SU-DHL-6 (cell line): ENCODE measurements around the gene WNT3A.

Source experiments
- EZH2phosphoT487 ChIP-seq: fragments of 200-600 bp; sonication (generic), shearing (Covaris generic); conservative IDR thresholded peaks from 2 replicates; pipeline ENCODE4 v1.6.1; 2018; ENCODE audit warnings: mild to moderate bottlenecking, antibody characterized with exemption, low read length, moderate library complexity, mixed read lengths
- TF ChIP-seq, protein P1 (sequence below): fragments of 200-600 bp; sonication (generic); IDR thresholded peaks from one replicate; pipeline ENCODE4 v1.5.1; 2017; ENCODE audit warnings: antibody characterized with exemption, mild to moderate bottlenecking, low read length, moderate library complexity; ENCODE audit not compliant: insufficient read depth, poor library complexity, severe bottlenecking

DNA sequence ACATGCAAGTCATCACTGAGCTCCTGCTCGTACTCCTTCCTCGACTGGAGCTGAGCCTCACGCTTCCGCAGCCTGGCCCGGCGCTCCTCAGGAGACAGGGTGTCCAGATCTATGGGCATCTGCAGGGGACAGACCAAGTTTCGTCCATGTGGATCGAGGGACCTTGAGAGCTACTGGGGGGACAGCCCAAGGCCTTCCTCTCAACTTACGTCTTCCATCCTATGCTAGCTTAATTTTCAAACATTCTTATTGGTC is 99.9 kb downstream of the WNT3A start:
- TF ChIP-seq, protein P1, sequence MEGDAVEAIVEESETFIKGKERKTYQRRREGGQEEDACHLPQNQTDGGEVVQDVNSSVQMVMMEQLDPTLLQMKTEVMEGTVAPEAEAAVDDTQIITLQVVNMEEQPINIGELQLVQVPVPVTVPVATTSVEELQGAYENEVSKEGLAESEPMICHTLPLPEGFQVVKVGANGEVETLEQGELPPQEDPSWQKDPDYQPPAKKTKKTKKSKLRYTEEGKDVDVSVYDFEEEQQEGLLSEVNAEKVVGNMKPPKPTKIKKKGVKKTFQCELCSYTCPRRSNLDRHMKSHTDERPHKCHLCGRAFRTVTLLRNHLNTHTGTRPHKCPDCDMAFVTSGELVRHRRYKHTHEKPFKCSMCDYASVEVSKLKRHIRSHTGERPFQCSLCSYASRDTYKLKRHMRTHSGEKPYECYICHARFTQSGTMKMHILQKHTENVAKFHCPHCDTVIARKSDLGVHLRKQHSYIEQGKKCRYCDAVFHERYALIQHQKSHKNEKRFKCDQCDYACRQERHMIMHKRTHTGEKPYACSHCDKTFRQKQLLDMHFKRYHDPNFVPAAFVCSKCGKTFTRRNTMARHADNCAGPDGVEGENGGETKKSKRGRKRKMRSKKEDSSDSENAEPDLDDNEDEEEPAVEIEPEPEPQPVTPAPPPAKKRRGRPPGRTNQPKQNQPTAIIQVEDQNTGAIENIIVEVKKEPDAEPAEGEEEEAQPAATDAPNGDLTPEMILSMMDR = no peak
- TF ChIP-seq EZH2phosphoT487 = no peak
